ENCODE measurements around the gene SLC5A1. TPM values are rescaled to one million over a fixed set of nuclear protein-coding genes. Genes with fewer than 3 reads are reported as not detected.
"Not testable (repeated sequence)": the region's sequence is repeated elsewhere in the genome, so short reads cannot be mapped to it uniquely, and the experiment has no call there.

SLC5A1 gene
- total RNA-seq, 1 experiment from 2014 or later = 0.03 TPM

GRCh38 chr22:32136881-32137280 is 93.8 kb downstream of the SLC5A1 start:
- POLR2A ChIA-PET = interaction anchor here (0.6 kb wide), 1 partner anchor 257 kb away, joined by 3 read pairs; no protein-coding TSS in a partner anchor
- ATAC-seq; H3K4me3 ChIP-seq (ENCODE audit: low read depth in 2 of 2, low read length in 2 of 2); H3K27ac ChIP-seq (ENCODE audit: low read length); CTCF ChIA-PET; H3K9me3 ChIP-seq (ENCODE audit: control insufficient read depth, insufficient read depth, low read depth, low read length); in situ Hi-C loops (cut with HindIII; ENCODE audit: low pct_unique_long_range_greater_than_20kb, low sequenced_read_pairs); BruUV-seq (replicated peaks); DNase-seq (ENCODE audit: low read depth, low spot score); intact Hi-C loops (cut with micrococcal nuclease; ENCODE audit: unreplicated experiment); H3K4me1 ChIP-seq (ENCODE audit: control insufficient read depth, insufficient read depth, low read length); H3K36me3 ChIP-seq (ENCODE audit: control insufficient read depth, insufficient read depth, low read length); H3K27me3 ChIP-seq (ENCODE audit: control insufficient read depth, insufficient read depth, low read length): not testable (repeated sequence)

- H3K4me1 ChIP-seq (ENCODE audit: control insufficient read depth, insufficient read depth, low read length); CTCF ChIA-PET; POLR2A ChIA-PET; in situ Hi-C loops (cut with HindIII; ENCODE audit: low pct_unique_long_range_greater_than_20kb, low sequenced_read_pairs); BruUV-seq (replicated peaks); intact Hi-C loops (cut with micrococcal nuclease; ENCODE audit: unreplicated experiment); H3K27me3 ChIP-seq (ENCODE audit: control insufficient read depth, insufficient read depth, low read length); H3K36me3 ChIP-seq (ENCODE audit: control insufficient read depth, insufficient read depth, low read length); H3K9me3 ChIP-seq (ENCODE audit: control insufficient read depth, insufficient read depth, low read depth, low read length): not testable (repeated sequence)
- Histone ChIP-seq H3K27ac (ENCODE audit: low read length) (peak overlapping the region; percentile 61), H3K4me3 (ENCODE audit: low read depth in 2 of 2, low read length in 2 of 2) (peak overlapping the region; percentile 47 to 68)
- peak; percentile 24 for DNase-seq (ENCODE audit: low read depth, low spot score)
- peak; percentile 80 for ATAC-seq
- peak; percentile 63; the same call in 1 of the 2 replicates for TF ChIP-seq TCF7L2 (IDR thresholded peaks at IDR 0.05; ENCODE audit: low read depth, low read length)
Measured at GRCh38 chr22:32137731-32138324, 94.8 kb downstream of the SLC5A1 start.

GRCh38 chr22:32138576-32138975 is 95.5 kb downstream of the SLC5A1 start:
- H3K36me3 ChIP-seq (ENCODE audit: control insufficient read depth, insufficient read depth, low read length); ATAC-seq; in situ Hi-C loops (cut with HindIII; ENCODE audit: low pct_unique_long_range_greater_than_20kb, low sequenced_read_pairs); CTCF ChIA-PET; intact Hi-C loops (cut with micrococcal nuclease; ENCODE audit: unreplicated experiment); H3K4me3 ChIP-seq (ENCODE audit: low read depth in 2 of 2, low read length in 2 of 2); H3K27ac ChIP-seq (ENCODE audit: low read length); DNase-seq (ENCODE audit: low read depth, low spot score); POLR2A ChIA-PET; H3K9me3 ChIP-seq (ENCODE audit: control insufficient read depth, insufficient read depth, low read depth, low read length); BruUV-seq (replicated peaks); H3K27me3 ChIP-seq (ENCODE audit: control insufficient read depth, insufficient read depth, low read length); H3K4me1 ChIP-seq (ENCODE audit: control insufficient read depth, insufficient read depth, low read length): not testable (repeated sequence)

GRCh38 chr22:32140688-32141087 is 97.6 kb downstream of the SLC5A1 start:
- ATAC-seq = peak; percentile 61; the same call in 1 of the 2 replicates
- POLR2A ChIA-PET; H3K27ac ChIP-seq (ENCODE audit: low read length); H3K36me3 ChIP-seq (ENCODE audit: control insufficient read depth, insufficient read depth, low read length); CTCF ChIA-PET; BruUV-seq (replicated peaks); H3K4me3 ChIP-seq (ENCODE audit: low read depth in 2 of 2, low read length in 2 of 2); DNase-seq (ENCODE audit: low read depth, low spot score); intact Hi-C loops (cut with micrococcal nuclease; ENCODE audit: unreplicated experiment); H3K4me1 ChIP-seq (ENCODE audit: control insufficient read depth, insufficient read depth, low read length); H3K27me3 ChIP-seq (ENCODE audit: control insufficient read depth, insufficient read depth, low read length); in situ Hi-C loops (cut with HindIII; ENCODE audit: low pct_unique_long_range_greater_than_20kb, low sequenced_read_pairs); H3K9me3 ChIP-seq (ENCODE audit: control insufficient read depth, insufficient read depth, low read depth, low read length): not testable (repeated sequence)
- TF ChIP-seq CTCF (IDR thresholded peaks at IDR 0.05) = peak; percentile 52

GRCh38 chr22:32142600-32142999 is 99.5 kb downstream of the SLC5A1 start:
- BruUV-seq (replicated peaks) = no TSS peak
- ChIA-PET CTCF (no interaction called here), POLR2A (no interaction called here)
- Histone ChIP-seq H3K9me3 (ENCODE audit: control insufficient read depth, insufficient read depth, low read depth, low read length) (no peaks in the 10 kb centered on the region), H3K36me3 (ENCODE audit: control insufficient read depth, insufficient read depth, low read length) (no peaks in the 10 kb centered on the region), H3K4me3 (ENCODE audit: low read depth in 2 of 2, low read length in 2 of 2) (no peak overlapping the region), H3K27ac (ENCODE audit: low read length) (no peak overlapping the region), H3K4me1 (ENCODE audit: control insufficient read depth, insufficient read depth, low read length) (no peaks in the 10 kb centered on the region), H3K27me3 (ENCODE audit: control insufficient read depth, insufficient read depth, low read length) (no peaks in the 10 kb centered on the region)
- DNase-seq (ENCODE audit: low read depth, low spot score) = no peak
- in situ Hi-C loops (cut with HindIII; ENCODE audit: low pct_unique_long_range_greater_than_20kb, low sequenced_read_pairs) = no loop called here
- ATAC-seq = no peak
- TF ChIP-seq SIN3A (IDR thresholded peaks at IDR 0.05; ENCODE audit: borderline replicate concordance, insufficient read depth, low read depth, low read length) (no peak), TCF7L2 (IDR thresholded peaks at IDR 0.05; ENCODE audit: low read depth, low read length) (no peak), POLR2AphosphoS5 (IDR thresholded peaks at IDR 0.05; ENCODE audit: low read depth, low read length) (no peak), REST (IDR thresholded peaks at IDR 0.05; ENCODE audit: insufficient read depth in 1 of 2, low read depth in 2 of 2, low read length in 1 of 2) (no peak), CTCF (IDR thresholded peaks at IDR 0.05) (no peak)
- intact Hi-C loops (cut with micrococcal nuclease; ENCODE audit: unreplicated experiment) = no loop called here
